ENCODE measurements around the gene KRT84.

KRT84 gene

GRCh38 chr12:52382854-52383253 lies 2.6 kb downstream of the KRT84 start:
- peak; percentile 6 for DNase-seq

- no peak for DNase-seq
Measured at GRCh38 chr12:52381206-52381605, 4.2 kb downstream of the KRT84 start.

DNA sequence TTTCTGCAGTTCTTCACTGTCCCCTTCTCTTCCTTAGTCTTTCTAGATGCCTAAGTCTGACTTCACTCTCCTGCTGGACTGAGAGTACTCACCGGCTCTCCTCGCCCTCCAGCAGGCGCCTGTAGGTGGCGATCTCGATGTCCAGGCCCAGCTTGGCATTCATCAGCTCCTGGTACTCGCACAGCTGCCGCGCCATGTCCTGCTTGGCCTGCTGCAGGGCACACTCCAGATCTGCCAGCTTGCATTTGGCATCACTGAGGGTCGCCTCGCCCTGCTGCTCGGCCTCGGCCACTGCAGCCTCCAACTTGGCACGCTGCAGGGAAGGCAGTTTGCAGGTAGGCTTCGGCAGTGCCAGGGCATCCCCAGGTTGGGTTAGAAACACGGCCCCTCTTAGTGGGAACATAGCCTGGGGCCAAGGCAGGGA lies 5.2 kb downstream of the KRT84 start:
- peak; percentile 30 for DNase-seq

DNA sequence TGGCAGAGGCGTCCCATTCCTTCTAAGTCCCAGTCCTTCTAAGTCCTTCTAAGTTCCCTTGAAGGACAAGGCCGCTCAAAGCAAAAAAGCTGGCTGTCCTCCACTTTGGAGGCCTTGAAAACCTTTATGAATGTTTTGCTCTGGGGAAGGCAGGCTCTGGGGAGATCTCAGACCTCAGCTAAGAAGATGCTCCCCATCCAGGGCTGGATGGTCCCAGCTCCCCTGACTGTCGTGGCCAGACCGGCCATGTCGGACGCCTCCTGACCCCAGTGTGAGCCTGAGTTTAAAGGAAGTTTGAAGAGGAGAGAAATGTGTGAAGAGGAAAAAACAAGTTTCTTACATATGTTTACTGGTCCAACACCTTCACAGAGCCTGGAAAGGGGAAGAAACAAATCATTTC lies 5.9 kb downstream of the KRT84 start:
- DNase-seq = no peak

DNA sequence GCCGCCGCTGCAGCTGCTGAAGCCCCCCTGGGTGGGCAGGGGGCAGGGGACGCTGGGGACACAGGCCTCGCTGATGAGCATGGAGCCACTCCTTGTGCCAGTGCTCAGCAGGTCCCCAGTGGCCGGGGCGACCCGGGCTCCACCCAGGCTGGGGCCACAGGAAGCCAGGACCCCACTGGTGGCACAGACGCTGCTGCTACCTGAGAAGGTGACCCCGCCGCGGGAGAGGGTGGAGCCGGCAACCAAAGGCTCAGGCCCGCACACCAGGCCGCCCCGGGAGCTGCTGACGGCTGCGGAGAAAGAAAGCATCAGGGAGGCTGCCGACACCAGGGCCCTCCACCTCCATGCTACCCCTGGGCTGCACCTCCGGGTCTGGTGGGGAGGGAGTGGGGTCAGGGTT lies 7.4 kb downstream of the KRT84 start:
- no peak for DNase-seq

DNA sequence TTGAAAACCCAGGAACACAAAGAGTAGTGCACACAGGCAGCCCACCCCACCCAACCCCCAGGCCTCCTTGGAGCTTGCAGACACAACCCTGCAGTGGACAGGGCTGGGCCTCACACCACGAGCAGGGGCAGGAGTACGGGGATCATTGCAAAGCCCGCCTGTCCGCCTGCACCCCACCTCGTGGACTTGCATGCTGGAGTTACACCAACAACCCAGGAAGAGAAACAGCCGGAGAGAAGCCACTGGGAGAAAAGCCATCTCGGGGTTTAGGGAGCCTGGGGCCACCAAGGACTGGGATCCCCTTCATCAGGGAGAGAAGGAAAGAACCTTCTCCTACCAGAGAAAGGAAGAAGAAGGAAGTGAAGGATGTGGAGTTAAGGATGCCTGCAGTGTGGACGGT lies 8.2 kb downstream of the KRT84 start:
- no peak for DNase-seq

- DNase-seq = peak; percentile 79
Measured at GRCh38 chr12:52372216-52373154, 13.0 kb downstream of the KRT84 start.

DNA sequence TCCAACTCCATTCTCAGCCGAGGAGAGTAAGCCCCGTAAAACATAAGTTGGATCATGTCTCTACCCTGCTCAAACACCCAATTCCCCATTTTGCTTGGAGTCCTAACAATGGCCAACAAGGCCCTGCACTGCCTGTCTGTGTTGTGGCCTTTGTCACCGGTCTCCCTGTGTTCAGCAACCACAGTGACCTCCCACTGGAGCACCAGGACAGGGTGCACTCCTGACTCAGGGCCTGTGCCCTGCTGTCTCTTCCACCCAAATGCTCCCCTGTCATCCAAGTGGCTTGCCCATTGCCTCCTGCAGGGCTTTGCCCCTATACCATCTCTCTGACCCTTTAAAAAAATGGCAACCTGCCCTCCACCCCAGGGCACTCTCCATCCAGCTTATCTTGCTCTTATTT lies 13.7 kb downstream of the KRT84 start:
- DNase-seq = no peak

GRCh38 chr12:52370926-52371608 lies 14.4 kb downstream of the KRT84 start:
- no peak for DNase-seq

DNA sequence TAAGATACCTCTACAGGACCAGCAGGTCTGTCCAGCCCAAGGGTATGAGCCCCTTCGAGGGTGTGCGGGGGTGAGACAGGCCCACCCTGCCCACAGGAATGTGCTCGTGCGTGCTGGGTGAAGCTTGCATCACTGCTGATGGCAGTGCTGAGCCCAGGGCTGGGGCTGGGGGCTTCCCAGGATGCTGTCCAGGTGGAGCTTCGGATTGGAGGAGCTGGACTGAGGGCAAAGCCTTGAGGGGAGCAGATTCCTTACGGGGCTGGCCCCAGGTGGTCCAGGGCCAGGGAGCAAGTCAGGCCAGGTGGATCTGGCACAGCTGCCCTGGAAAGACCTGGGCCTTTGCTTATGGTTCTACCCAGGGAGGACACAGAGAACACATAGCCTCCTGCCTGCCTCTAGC lies 15.6 kb downstream of the KRT84 start:
- no peak for DNase-seq

GRCh38 chr12:52369211-52369610 lies 16.2 kb downstream of the KRT84 start:
- DNase-seq = no peak

GRCh38 chr12:52368508-52368907 lies 16.9 kb downstream of the KRT84 start:
- DNase-seq = no peak

- no peak for DNase-seq
Measured at GRCh38 chr12:52367876-52368275, 17.6 kb downstream of the KRT84 start.

- DNase-seq = no peak
Measured at GRCh38 chr12:52366738-52367485, 18.5 kb downstream of the KRT84 start, which contains the start of gene KRT85. TSS of gene KRT85 (minus strand) at chr12:52367481. CDS start at chr12:52367405, 76 bp downstream.

DNA sequence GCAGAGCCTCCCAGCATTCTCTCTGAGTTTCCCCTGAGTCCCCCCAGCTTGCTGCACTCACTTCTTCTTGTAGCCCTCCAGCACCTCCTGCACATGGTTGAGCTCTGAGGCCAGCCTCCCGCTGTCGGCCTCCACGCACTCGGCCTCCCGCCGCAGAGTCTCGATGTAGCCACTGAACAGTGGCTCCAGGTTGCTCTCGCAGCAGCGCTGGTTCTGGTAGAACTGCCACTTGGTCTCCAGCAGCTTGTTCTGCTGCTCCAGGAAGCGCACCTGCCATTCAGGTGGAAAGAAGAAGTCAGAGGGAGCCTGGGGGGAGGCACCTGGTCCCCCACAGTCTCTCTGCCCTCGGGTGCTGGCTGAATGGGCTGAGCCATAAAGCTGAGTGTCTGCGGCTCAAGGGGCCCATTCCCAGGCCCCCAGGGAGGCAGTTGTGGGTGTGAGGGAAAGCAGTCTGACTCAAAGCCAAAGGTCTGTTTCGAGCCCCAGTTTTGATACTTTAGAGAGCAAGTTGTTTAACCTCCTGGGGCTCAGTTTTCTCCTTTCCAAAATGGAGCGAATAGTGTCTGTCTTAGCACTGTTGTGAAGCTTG lies 20.5 kb downstream of the KRT84 start:
- no peak for DNase-seq

DNA sequence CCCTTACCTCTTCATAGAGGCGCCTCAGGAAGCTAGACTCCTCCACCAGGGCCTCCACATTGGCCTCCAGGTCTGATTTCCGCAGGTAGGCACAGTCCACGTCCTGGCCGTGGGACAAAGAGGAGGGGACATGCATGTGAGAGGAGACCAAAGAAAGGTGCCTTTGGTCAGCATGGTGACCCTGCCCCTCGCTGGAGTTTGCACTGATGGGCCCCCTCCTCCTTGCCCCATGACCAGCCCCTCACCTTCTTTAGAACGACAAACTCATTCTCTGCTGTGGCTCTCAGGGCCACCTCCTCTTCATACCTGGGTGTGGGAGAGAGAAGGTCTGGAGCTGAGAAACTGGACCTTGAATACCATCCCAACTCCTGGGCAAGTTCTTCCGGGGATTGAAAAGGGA lies 21.4 kb downstream of the KRT84 start:
- DNase-seq = no peak

DNA sequence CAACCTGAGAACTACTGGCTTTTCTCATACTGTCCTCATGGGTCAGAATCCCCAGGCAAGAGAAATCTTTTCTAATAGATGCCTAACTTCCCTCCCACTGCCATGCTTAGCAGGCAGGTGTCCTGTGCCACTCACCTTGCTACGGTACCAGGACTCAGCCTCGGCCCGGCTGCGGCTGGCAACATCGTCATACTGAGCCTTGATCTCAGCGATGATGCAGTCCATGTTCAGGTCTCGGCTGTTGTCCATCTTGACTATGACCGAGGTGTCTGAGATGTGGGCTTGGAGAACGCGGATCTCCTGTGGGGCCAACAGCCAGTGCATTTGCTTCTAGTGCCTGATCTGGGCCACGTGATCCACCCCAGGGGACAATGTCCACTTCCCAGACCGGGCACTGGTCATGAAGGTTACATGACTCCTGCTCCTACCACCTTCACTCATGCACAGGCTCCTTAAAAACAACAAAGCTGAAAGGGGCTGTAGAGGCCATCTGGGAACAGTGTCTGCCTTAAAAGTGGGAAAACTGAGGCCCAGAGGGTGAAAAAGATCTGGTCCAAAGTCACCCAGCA lies 22.3 kb downstream of the KRT84 start:
- DNase-seq = no peak

- DNase-seq = no peak
Measured at GRCh38 chr12:52362118-52362726, 23.2 kb downstream of the KRT84 start.

- no peak for DNase-seq
Measured at GRCh38 chr12:52361553-52361952, 23.9 kb downstream of the KRT84 start.

DNA sequence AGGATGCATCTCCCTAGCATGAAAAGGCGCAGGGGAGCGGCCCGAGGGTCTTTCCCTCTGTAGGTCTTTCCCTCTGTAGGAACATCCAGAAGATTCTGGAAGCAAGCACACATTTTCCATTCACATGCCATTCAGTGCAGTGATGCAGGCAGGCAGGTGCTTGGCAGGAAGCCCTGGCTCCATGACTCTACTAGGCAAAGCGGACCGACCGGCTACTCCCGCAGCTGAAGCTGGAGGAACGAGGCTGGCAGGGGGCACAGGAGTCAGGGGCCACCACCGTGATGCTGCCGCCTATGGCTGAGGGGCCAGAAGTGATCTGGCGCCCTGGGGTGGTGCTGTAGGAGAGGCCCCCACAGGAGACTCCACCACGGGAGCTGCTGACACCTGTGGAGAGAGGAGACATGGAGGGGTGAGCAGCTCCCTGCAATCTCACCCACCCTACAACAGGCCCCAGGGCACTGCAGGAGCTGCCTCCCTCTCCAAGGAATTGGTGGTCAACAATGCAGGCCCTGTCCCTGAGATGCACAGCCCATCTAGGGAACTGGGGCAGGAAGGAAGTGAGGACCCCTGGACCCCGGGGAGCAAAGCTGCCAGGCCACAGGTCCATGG lies 24.7 kb downstream of the KRT84 start:
- no peak for DNase-seq

DNA sequence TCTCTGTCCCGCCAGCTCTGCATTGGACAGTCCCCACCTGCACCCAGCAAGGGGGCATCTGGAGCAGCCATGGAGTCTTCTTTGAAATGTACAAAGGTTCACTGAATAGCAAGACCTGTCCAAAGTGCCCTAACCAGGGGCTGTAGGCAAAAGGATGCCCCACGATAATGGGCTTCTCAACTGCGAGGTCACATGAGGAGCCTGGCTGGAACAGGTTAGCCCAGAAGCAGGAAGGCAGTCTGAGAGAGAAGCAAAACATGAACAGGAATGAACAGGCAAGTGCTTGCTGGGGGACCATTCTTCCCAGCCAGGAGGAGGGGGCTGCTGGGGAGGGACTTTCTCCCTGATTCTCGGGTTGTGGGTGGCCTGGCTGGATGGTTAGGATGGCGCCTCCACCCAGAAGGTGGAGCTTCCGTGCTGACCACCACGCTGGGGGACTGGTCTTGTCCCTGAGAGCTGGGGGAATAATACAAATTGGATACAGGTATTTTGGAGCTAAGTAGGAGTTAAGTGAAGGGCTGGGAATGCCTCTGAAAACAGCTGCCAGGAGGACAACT lies 25.3 kb downstream of the KRT84 start:
- DNase-seq = no peak
